EL (cell line): ENCODE results near the gene NKAIN4.

Experiments
- DNase-seq: peaks from one replicate; pipeline ENCODE4 v3.0.0-alpha.2; 2016

NKAIN4 gene

GRCh38 chr20:63287697-63288580 lies 33.7 kb upstream of the NKAIN4 start:
- no peak for DNase-seq

- no peak for DNase-seq
These were observed 32.8 kb upstream of the NKAIN4 start for GRCh38 chr20:63286781-63287696.

GRCh38 chr20:63285636-63286615 lies 31.7 kb upstream of the NKAIN4 start:
- DNase-seq, result no peak

GRCh38 chr20:63284981-63285524 lies 30.8 kb upstream of the NKAIN4 start:
- no peak for DNase-seq

GRCh38 chr20:63284544-63284949 lies 30.3 kb upstream of the NKAIN4 start:
- no peak for DNase-seq

GRCh38 chr20:63284083-63284440 lies 29.8 kb upstream of the NKAIN4 start:
- no peak for DNase-seq

- DNase-seq, result no peak
These were observed 29.3 kb upstream of the NKAIN4 start for GRCh38 chr20:63283397-63284082.

GRCh38 chr20:63282946-63283345 lies 28.7 kb upstream of the NKAIN4 start:
- no peak for DNase-seq

- no peak for DNase-seq
These were observed 27.7 kb upstream of the NKAIN4 start for GRCh38 chr20:63281742-63282665.

GRCh38 chr20:63280929-63281545 lies 26.8 kb upstream of the NKAIN4 start:
- DNase-seq, result no peak

GRCh38 chr20:63280371-63280770 lies 26.1 kb upstream of the NKAIN4 start:
- DNase-seq, result no peak

- DNase-seq, result no peak
These were observed 25.7 kb upstream of the NKAIN4 start for GRCh38 chr20:63279931-63280330.

GRCh38 chr20:63278661-63279060 lies 24.4 kb upstream of the NKAIN4 start:
- DNase-seq, result no peak

- no peak for DNase-seq
These were observed 23.4 kb upstream of the NKAIN4 start for GRCh38 chr20:63277466-63278272.

- DNase-seq, result no peak
These were observed 22.7 kb upstream of the NKAIN4 start for GRCh38 chr20:63276956-63277355.

GRCh38 chr20:63275825-63276224 lies 21.6 kb upstream of the NKAIN4 start:
- no peak for DNase-seq

GRCh38 chr20:63274381-63275228 lies 20.3 kb upstream of the NKAIN4 start:
- no peak for DNase-seq
